Coronary artery (tissue), 2 donors: ENCODE measurements around the gene RANBP10.

Experiments used
- DNase-seq: peaks from one replicate; pipeline ENCODE4 v3.0.0-alpha.2; 2017; ENCODE audit warnings: low spot score
- H3K27ac ChIP-seq, 2 donors: fragments of 200-600 bp; sonication (generic); one replicate each; pipeline ENCODE4 v1.5.1; 2016 to 2019
- H3K4me3 ChIP-seq: fragments of 200-600 bp; sonication (generic); 2 replicates; pipeline ENCODE4 v1.5.1; 2016; ENCODE audit warnings: mild to moderate bottlenecking, moderate library complexity
- TF ChIP-seq, protein P1 (sequence below): fragments of 200-600 bp; sonication (generic); IDR thresholded peaks from one replicate; pipeline ENCODE4 v1.5.1; 2019; ENCODE audit warnings: antibody characterized with exemption

RANBP10 gene

DNA sequence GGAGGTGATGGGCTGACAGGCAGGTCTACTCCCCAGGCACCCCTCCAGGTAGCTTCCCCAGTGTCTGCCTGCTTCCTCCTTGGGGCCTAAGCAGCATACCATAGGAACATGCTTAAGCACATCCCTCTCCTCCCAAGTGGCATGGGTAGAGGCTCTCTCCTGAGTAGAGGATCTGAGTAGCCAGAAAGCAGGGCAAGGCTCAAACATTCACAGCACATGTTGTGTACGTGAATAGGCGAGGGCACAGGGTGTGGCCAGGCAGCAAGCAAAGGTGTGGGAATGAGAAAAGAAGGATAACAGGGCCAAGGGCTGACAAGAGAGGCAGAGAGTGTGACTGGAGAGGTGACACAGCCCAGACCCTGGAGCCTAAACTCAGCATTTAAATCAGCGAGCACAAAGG is 57.5 kb downstream of the RANBP10 start:
- Histone ChIP-seq H3K4me3 (no peak overlapping the region), H3K27ac (no peak overlapping the region)
- no peak for DNase-seq
- TF ChIP-seq, protein P1, sequence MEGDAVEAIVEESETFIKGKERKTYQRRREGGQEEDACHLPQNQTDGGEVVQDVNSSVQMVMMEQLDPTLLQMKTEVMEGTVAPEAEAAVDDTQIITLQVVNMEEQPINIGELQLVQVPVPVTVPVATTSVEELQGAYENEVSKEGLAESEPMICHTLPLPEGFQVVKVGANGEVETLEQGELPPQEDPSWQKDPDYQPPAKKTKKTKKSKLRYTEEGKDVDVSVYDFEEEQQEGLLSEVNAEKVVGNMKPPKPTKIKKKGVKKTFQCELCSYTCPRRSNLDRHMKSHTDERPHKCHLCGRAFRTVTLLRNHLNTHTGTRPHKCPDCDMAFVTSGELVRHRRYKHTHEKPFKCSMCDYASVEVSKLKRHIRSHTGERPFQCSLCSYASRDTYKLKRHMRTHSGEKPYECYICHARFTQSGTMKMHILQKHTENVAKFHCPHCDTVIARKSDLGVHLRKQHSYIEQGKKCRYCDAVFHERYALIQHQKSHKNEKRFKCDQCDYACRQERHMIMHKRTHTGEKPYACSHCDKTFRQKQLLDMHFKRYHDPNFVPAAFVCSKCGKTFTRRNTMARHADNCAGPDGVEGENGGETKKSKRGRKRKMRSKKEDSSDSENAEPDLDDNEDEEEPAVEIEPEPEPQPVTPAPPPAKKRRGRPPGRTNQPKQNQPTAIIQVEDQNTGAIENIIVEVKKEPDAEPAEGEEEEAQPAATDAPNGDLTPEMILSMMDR, result no peak

GRCh38 chr16:67746846-67747245 is 59.5 kb downstream of the RANBP10 start:
- Histone ChIP-seq H3K4me3 (no peak overlapping the region), H3K27ac (no peak overlapping the region)
- DNase-seq, result no peak
- TF ChIP-seq, protein P1, result no peak

DNA sequence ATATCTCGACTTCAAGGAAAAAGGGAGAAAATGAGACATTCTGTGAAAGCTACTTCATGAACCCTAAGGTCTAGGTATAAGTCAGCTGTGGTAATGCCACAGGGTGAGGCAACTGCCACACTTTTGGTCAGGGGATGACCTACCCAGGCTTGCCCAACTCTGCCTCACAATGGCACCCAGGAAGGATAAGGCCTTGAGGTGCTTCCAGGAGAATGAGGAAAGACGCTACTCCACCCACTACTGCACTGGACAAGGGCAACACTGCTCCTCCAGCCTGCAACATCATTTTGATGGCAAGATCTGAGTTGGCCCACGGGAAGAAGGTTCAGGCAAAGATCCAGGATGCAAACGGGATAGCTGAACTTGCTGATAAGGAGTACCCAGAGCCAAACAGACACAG is 65.2 kb downstream of the RANBP10 start:
- H3K27ac ChIP-seq, result no peak overlapping the region
- TF ChIP-seq, protein P1, result no peak
- no peak overlapping the region for H3K4me3 ChIP-seq
- DNase-seq, result no peak

DNA sequence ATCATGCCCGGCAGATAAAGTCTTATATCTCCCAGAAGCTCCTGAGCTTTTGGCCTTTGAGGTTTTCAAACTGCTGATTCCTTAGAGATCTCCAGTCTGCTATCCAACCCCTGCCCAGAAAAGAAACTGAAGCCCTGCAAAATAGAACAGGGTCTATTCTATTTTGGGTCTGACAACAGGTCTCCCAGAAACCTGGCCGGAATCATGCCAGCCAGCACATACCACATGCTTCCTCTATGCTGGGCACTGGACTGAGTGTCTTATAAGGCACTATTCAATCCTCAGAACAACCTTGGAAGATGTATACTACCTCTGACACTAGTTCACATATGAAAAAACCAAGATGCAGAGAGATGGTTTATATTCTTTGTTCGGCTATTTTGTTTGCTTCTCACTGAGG is 66.0 kb downstream of the RANBP10 start:
- TF ChIP-seq, protein P1, result no peak
- DNase-seq, result no peak
- Histone ChIP-seq H3K4me3 (no peak overlapping the region), H3K27ac (no peak overlapping the region)

DNA sequence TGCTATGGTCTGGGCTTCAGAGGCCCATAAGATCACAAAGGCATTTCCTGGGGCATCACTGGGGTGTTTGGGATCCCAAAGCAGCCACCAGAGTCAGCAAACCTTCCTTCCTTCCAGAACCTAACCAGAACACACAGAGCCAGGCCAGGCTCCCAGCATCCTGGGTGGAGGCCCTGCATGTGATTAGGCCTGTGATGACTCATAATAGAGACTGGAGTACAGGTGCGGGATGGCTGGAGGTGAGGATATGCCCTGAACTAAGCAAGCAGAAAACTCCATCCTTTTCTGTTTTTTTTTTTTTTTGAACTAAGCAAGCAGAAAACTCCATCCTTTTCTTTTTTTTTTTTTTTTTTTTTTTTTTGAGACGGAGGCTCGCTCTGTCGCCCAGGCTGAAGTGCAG is 69.5 kb downstream of the RANBP10 start:
- no peak overlapping the region for H3K27ac ChIP-seq
- TF ChIP-seq, protein P1, result no peak
- no peak for DNase-seq
- no peak overlapping the region for H3K4me3 ChIP-seq

- Histone ChIP-seq H3K27ac (no peak overlapping the region), H3K4me3 (no peak overlapping the region)
- TF ChIP-seq, protein P1, result no peak
- DNase-seq, result no peak
Observed at GRCh38 chr16:67734731-67735201, 71.6 kb downstream of the RANBP10 start.

GRCh38 chr16:67733734-67734470 is 72.5 kb downstream of the RANBP10 start:
- Histone ChIP-seq H3K4me3 (no peak overlapping the region), H3K27ac (no peak overlapping the region)
- DNase-seq, result no peak
- TF ChIP-seq, protein P1, result no peak
